Muscle layer of colon (tissue), 2 donors: Measurements from ENCODE around the gene RINT1.
"Not testable (repeated sequence)": the region's sequence is repeated elsewhere in the genome, so short reads cannot be mapped to it uniquely, and the experiment has no call there.

Experiments used
- H3K27ac ChIP-seq: one replicate; pipeline ENCODE4 v1.7.0; 2013; ENCODE audit warnings: low read depth, mild to moderate bottlenecking, low read length, moderate library complexity
- H3K27me3 ChIP-seq, 2 donors: one replicate each; pipeline ENCODE4 v1.7.0; 2013; ENCODE audit warnings: low read length in 2 of 2, mild to moderate bottlenecking in 2 of 2; ENCODE audit not compliant: insufficient read depth in 2 of 2, control insufficient read depth in 1 of 2
- H3K36me3 ChIP-seq: one replicate; pipeline ENCODE4 v1.7.0; 2013; ENCODE audit warnings: mild to moderate bottlenecking, low read length; ENCODE audit not compliant: insufficient read depth
- H3K4me1 ChIP-seq: one replicate; pipeline ENCODE4 v1.7.0; 2013; ENCODE audit warnings: mild to moderate bottlenecking, low read length; ENCODE audit not compliant: insufficient read depth
- H3K4me3 ChIP-seq, 2 donors: one replicate each; pipeline ENCODE4 v1.7.0; 2013; ENCODE audit warnings: low read length in 2 of 2, low read depth in 1 of 2, mild to moderate bottlenecking in 1 of 2, moderate library complexity in 1 of 2
- H3K9ac ChIP-seq: one replicate; pipeline ENCODE4 v1.7.0; 2013; ENCODE audit warnings: low read length
- H3K9me3 ChIP-seq: one replicate; pipeline ENCODE4 v1.7.0; 2013; ENCODE audit warnings: mild to moderate bottlenecking, low read length
- donor health status: abdominal sarcoma.
- donor health status: Adenocarcinoma of cecum.

The RINT1 gene

GRCh38 chr7:105584165-105584564 lies 52.2 kb downstream of the RINT1 start:
- peaks cover 6% of the 10 kb centered on the region for H3K4me1 ChIP-seq
- H3K4me3 ChIP-seq = no peak overlapping the region
- H3K9me3 ChIP-seq = no peaks in the 10 kb centered on the region
- no peak overlapping the region for H3K9ac ChIP-seq
- H3K27me3 ChIP-seq = no peaks in the 10 kb centered on the region
- H3K27ac ChIP-seq = no peak overlapping the region
- H3K36me3 ChIP-seq = no peaks in the 10 kb centered on the region

GRCh38 chr7:105585850-105586500 lies 54.0 kb downstream of the RINT1 start:
- H3K27me3 ChIP-seq = no peaks in the 10 kb centered on the region
- H3K4me3 ChIP-seq = no peak overlapping the region

GRCh38 chr7:105587909-105588635 lies 56.1 kb downstream of the RINT1 start:
- no peaks in the 10 kb centered on the region for H3K9me3 ChIP-seq
- no peak overlapping the region for H3K4me3 ChIP-seq
- H3K9ac ChIP-seq = no peak overlapping the region
- no peak overlapping the region for H3K27ac ChIP-seq
- no peaks in the 10 kb centered on the region for H3K27me3 ChIP-seq
- no peaks in the 10 kb centered on the region for H3K36me3 ChIP-seq
- peaks cover 5% of the 10 kb centered on the region for H3K4me1 ChIP-seq

More at GRCh38 chr7:105585850-105586500, 54.0 kb downstream of the RINT1 start:
- Histone ChIP-seq H3K4me1 (peaks cover 9% of the 10 kb centered on the region), H3K36me3 (no peaks in the 10 kb centered on the region), H3K9me3 (no peaks in the 10 kb centered on the region), H3K9ac (no peak overlapping the region), H3K27ac (no peak overlapping the region)

GRCh38 chr7:105589356-105590077 lies 57.5 kb downstream of the RINT1 start:
- H3K4me3 ChIP-seq = no peak overlapping the region
- no peaks in the 10 kb centered on the region for H3K9me3 ChIP-seq
- H3K27me3 ChIP-seq = no peaks in the 10 kb centered on the region
- peaks cover 5% of the 10 kb centered on the region for H3K4me1 ChIP-seq
- no peaks in the 10 kb centered on the region for H3K36me3 ChIP-seq
- H3K27ac ChIP-seq = no peak overlapping the region
- H3K9ac ChIP-seq = no peak overlapping the region

GRCh38 chr7:105590793-105591192 lies 58.8 kb downstream of the RINT1 start:
- Histone ChIP-seq H3K4me3 (no peak overlapping the region), H3K36me3 (no peaks in the 10 kb centered on the region), H3K9ac (no peak overlapping the region), H3K4me1 (peaks cover 5% of the 10 kb centered on the region), H3K9me3 (no peaks in the 10 kb centered on the region), H3K27me3 (no peaks in the 10 kb centered on the region), H3K27ac (no peak overlapping the region)

DNA sequence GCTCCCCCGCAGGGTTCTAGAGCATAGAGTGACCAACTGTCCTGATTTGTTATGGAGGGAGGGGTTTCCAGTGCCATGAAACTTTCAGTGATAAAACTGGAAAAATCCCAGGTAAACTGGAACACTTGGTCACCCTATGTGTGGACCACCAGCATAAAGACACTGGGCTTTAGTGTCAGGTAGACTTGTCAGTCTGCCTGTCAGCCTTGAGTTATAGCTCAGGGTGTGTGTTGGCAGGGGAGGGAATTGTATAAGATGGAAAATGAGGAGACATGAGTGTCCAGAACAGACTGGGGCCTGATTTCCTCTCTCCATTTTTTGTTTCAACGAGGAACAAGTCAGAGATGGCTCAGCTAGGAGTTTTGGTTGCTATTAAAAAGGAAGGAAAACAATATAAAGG lies 59.5 kb downstream of the RINT1 start:
- Histone ChIP-seq H3K27me3 (no peaks in the 10 kb centered on the region), H3K36me3 (no peaks in the 10 kb centered on the region), H3K4me1 (peaks cover 5% of the 10 kb centered on the region), H3K9me3 (no peaks in the 10 kb centered on the region), H3K4me3 (no peak overlapping the region), H3K9ac (no peak overlapping the region), H3K27ac (no peak overlapping the region)

DNA sequence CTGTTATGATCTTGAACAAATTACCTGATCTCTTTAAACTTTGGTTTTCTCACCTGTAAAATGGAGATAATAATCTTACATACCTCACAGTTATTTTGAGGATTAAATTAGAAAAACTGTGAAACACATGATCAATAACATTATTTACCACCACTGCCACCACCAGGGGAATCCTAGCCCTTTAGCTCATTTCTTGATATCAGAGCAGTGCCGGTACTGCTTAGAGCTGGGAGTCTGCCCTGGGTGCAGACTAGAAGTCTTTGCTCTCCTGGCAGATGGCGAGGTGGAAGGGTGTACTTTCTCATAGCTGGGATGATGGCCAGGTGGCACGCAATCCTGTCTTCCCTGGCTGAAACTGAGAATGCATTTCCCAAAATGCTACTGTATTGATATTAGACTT lies 62.0 kb downstream of the RINT1 start:
- Histone ChIP-seq H3K36me3 (no peaks in the 10 kb centered on the region), H3K9me3 (no peaks in the 10 kb centered on the region), H3K27ac (no peak overlapping the region), H3K9ac (no peak overlapping the region), H3K27me3 (no peaks in the 10 kb centered on the region), H3K4me3 (no peak overlapping the region), H3K4me1 (peaks cover 5% of the 10 kb centered on the region)

DNA sequence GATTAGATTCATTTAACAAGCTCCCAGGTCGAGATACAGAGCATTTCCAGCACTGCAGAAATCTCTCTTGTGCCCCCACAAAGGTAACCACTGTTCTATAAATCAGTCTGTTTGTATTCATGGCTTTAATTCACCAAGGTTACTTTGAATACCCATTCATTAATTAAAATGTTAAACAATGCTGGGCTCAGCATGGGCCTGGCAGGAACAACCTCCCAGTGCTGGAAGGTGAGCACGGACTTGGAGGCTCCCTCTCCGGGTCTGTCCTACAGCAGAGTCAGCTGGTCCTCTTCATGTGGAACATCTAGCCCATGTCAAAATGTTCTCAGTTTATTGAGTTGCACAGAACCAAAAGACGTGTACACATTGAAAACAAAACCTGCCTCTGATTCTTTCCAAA lies 64.9 kb downstream of the RINT1 start:
- Histone ChIP-seq H3K36me3 (no peaks in the 10 kb centered on the region), H3K27ac (no peak overlapping the region), H3K9ac (no peak overlapping the region), H3K27me3 (no peaks in the 10 kb centered on the region), H3K4me1 (no peaks in the 10 kb centered on the region), H3K4me3 (no peak overlapping the region), H3K9me3 (no peaks in the 10 kb centered on the region)

DNA sequence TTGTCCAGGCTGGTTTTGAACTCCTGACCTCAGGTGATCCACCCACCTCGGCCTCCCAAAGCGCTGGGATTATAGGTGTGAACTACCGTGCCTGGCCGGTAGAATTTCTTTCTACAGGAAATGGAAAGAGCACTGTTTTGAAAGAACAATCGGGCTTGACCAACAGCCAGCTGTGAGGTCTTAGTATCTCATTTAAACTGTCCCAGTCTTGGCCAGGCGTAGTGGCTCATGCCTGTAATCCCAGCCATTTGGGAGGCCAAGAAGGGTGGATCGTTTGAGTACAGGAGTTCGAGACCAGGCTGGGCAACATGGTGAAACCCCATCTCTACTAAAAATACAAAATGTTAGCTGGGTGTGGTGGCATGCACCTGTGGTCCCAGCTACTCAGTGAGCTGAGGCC lies 67.1 kb downstream of the RINT1 start:
- not testable (repeated sequence) for H3K9me3 ChIP-seq, H3K4me3 ChIP-seq, H3K9ac ChIP-seq, H3K4me1 ChIP-seq, H3K27ac ChIP-seq, H3K36me3 ChIP-seq, H3K27me3 ChIP-seq

- Histone ChIP-seq H3K9ac (no peak overlapping the region), H3K4me1 (no peaks in the 10 kb centered on the region), H3K27me3 (no peaks in the 10 kb centered on the region), H3K36me3 (no peaks in the 10 kb centered on the region), H3K9me3 (no peaks in the 10 kb centered on the region), H3K27ac (no peak overlapping the region), H3K4me3 (no peak overlapping the region)
Observed at GRCh38 chr7:105599551-105599950, 67.5 kb downstream of the RINT1 start.

DNA sequence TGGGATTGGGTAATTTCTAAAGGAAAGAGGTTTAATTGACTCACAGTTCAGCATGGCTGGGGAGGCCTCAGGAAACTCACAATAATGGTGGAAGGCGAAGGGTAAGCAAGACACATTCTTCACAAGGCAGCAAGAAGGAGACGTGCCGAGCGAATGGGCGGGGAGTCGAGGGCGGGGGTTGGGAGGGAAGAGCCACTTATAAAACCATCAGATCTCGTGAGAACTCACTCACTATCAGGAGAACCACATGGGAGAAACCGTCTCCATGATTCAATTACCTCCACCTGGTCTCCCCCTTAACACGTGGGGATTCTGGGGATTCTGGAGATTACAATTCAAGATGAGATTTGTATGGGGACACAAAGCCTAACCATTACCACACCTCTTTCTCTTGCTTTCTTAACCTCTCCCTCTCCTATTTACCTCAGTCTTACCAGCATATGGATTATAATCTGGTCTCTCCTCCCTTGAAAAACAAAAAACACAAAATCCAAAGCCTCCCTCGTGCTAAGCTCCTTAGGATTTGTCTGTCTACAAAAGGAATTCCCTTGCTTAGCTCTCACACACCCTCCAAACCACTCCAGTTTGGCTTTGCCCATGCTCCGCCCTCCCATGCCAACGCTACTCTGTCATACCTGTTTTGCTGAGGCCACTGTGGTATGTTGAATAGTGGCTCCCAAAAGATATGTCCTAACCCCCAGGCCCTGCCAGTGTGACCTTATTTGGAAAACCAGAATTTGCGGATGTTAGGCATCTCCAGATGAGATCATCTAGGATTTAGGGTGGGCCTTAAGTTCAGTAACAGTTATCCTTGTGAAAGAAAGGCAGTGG lies 68.9 kb downstream of the RINT1 start:
- H3K27ac ChIP-seq = no peak overlapping the region
- no peak overlapping the region for H3K4me3 ChIP-seq
- H3K9ac ChIP-seq = no peak overlapping the region
- H3K4me1 ChIP-seq = no peaks in the 10 kb centered on the region
- no peaks in the 10 kb centered on the region for H3K36me3 ChIP-seq
- H3K9me3 ChIP-seq = no peaks in the 10 kb centered on the region
- no peaks in the 10 kb centered on the region for H3K27me3 ChIP-seq
